ENCODE data around the gene ADNP2. TPM values are rescaled to one million over a fixed set of nuclear protein-coding genes. Genes with fewer than 3 reads are reported as not detected.

The ADNP2 gene
- total and polyA plus RNA-seq, 2 donors (not counting 3 experiments of a cell fraction or from before 2014, with no cell fraction given) = 10.2 to 20.6 TPM

DNA sequence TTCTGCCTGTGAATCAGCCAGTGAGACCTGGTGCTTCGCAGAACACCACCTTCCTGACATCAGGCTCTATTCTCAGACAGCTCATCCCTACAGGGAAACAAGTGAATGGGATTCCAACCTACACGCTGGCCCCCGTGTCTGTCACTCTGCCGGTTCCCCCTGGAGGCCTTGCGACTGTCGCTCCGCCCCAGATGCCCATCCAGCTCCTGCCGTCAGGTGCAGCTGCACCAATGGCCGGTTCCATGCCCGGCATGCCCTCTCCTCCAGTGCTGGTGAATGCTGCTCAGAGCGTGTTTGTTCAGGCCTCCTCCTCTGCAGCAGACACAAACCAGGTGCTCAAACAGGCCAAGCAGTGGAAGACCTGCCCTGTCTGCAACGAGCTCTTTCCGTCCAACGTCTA is 28.1 kb downstream of the ADNP2 start:
- no peaks in the 10 kb centered on the region for H4K20me1 ChIP-seq (replicated peaks; ENCODE audit: control insufficient read depth, extremely low read depth, insufficient read depth, low read length)
- intact Hi-C loops (cut with micrococcal nuclease) (no loop called here), dilution Hi-C loops (cut with MboI; ENCODE audit: extremely low pct_ligation_motif_present, low sequenced_read_pairs) (no loop called here)
- H3K9me1 ChIP-seq (replicated peaks; ENCODE audit: control insufficient read depth, extremely low read depth, insufficient read depth, low read length) = no peaks in the 10 kb centered on the region
- no peaks in the 10 kb centered on the region for H3K9me3 ChIP-seq (replicated peaks; ENCODE audit: control insufficient read depth, insufficient read depth, low read length)
- H3K36me3 ChIP-seq (ENCODE audit: control insufficient read depth in 2 of 2, extremely low read depth in 1 of 2, insufficient read depth in 2 of 2, low read length in 2 of 2) = peaks cover 12 to 28% of the 10 kb centered on the region in 2 experiments
- no TSS peak for BruUV-seq (replicated peaks)
- no peak overlapping the region for H2AFZ ChIP-seq (ENCODE audit: low read depth, low read length)
- no peak overlapping the region for H3K27ac ChIP-seq (ENCODE audit: insufficient read depth, low read depth, low read length)
- H3K27me3 ChIP-seq (ENCODE audit: control insufficient read depth in 2 of 2, insufficient read depth in 2 of 2, low read length in 2 of 2) = no peaks in the 10 kb centered on the region
- H3K4me2 ChIP-seq (ENCODE audit: insufficient read depth, low read length) = no peak overlapping the region
- H3K4me3 ChIP-seq (replicated peaks in 1 of 3; ENCODE audit: insufficient read depth in 1 of 3, low read depth in 1 of 3, low read length in 3 of 3) = no peak overlapping the region
- H3K79me2 ChIP-seq (ENCODE audit: control insufficient read depth, insufficient read depth, low read length) = peaks cover 7% of the 10 kb centered on the region
- no peak overlapping the region for H3K9ac ChIP-seq (replicated peaks; ENCODE audit: extremely low read depth, insufficient read depth, low read length)
- CTCF ChIA-PET = interaction anchor here (0.7 kb wide), 1 partner anchor 23 kb away, joined by 3 read pairs; no protein-coding TSS in a partner anchor
- DNase-seq (ENCODE audit: low read depth, low spot score) (no peak), FAIRE-seq (no peak)
- TF ChIP-seq MYC (IDR thresholded peaks at IDR 0.05; ENCODE audit: low read depth, low read length) = no peak
- no peak for TF ChIP-seq GATA2 (IDR thresholded peaks at IDR 0.05; ENCODE audit: insufficient read depth, insufficient read length, low read depth, low read length)
- TF ChIP-seq JUN (IDR thresholded peaks at IDR 0.05; ENCODE audit: borderline replicate concordance, insufficient read depth, insufficient read length, low read depth) = no peak
- TF ChIP-seq FOS (IDR thresholded peaks at IDR 0.05; ENCODE audit: borderline replicate concordance, insufficient read depth, low read length) = no peak
- no peak for TF ChIP-seq POLR2A (IDR thresholded peaks at IDR 0.05; ENCODE audit: low read depth, low read length)
- H3K4me1 ChIP-seq (ENCODE audit: control insufficient read depth, extremely low read depth, insufficient read depth, low read length) = no peaks in the 10 kb centered on the region
- POLR2A ChIA-PET = no interaction called here

DNA sequence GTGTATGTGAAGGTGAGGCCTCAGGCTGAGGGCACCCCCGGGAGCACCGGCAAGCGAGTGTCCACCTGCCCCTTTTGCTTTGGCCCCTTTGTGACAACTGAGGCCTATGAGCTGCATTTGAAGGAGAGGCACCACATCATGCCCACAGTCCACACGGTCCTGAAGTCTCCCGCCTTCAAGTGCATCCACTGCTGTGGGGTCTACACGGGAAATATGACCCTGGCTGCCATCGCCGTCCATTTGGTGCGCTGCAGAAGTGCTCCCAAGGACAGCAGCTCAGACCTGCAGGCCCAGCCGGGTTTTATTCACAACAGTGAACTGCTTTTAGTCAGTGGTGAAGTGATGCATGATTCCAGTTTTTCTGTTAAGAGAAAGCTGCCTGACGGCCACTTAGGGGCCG is 28.9 kb downstream of the ADNP2 start:
- intact Hi-C loops (cut with micrococcal nuclease) = no loop called here
- Histone ChIP-seq H3K4me3 (replicated peaks in 1 of 3; ENCODE audit: insufficient read depth in 1 of 3, low read depth in 1 of 3, low read length in 3 of 3) (no peak overlapping the region), H3K79me2 (ENCODE audit: control insufficient read depth, insufficient read depth, low read length) (peaks cover 4% of the 10 kb centered on the region), H3K27me3 (ENCODE audit: control insufficient read depth in 2 of 2, insufficient read depth in 2 of 2, low read length in 2 of 2) (no peaks in the 10 kb centered on the region), H3K4me2 (ENCODE audit: insufficient read depth, low read length) (no peak overlapping the region), H3K36me3 (ENCODE audit: control insufficient read depth in 2 of 2, extremely low read depth in 1 of 2, insufficient read depth in 2 of 2, low read length in 2 of 2) (peaks cover 12 to 28% of the 10 kb centered on the region in 2 experiments), H3K4me1 (ENCODE audit: control insufficient read depth, extremely low read depth, insufficient read depth, low read length) (no peaks in the 10 kb centered on the region), H2AFZ (ENCODE audit: low read depth, low read length) (no peak overlapping the region), H3K9ac (replicated peaks; ENCODE audit: extremely low read depth, insufficient read depth, low read length) (no peak overlapping the region), H4K20me1 (replicated peaks; ENCODE audit: control insufficient read depth, extremely low read depth, insufficient read depth, low read length) (no peaks in the 10 kb centered on the region), H3K9me1 (replicated peaks; ENCODE audit: control insufficient read depth, extremely low read depth, insufficient read depth, low read length) (no peaks in the 10 kb centered on the region), H3K9me3 (replicated peaks; ENCODE audit: control insufficient read depth, insufficient read depth, low read length) (no peaks in the 10 kb centered on the region), H3K27ac (ENCODE audit: insufficient read depth, low read depth, low read length) (no peak overlapping the region)
- no peak for TF ChIP-seq POLR2A (IDR thresholded peaks at IDR 0.05; ENCODE audit: low read depth, low read length)
- TF ChIP-seq JUN (IDR thresholded peaks at IDR 0.05; ENCODE audit: borderline replicate concordance, insufficient read depth, insufficient read length, low read depth) = no peak
- TF ChIP-seq, protein P1, sequence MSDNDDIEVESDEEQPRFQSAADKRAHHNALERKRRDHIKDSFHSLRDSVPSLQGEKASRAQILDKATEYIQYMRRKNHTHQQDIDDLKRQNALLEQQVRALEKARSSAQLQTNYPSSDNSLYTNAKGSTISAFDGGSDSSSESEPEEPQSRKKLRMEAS (IDR thresholded peaks at IDR 0.05; ENCODE audit: insufficient read depth, insufficient read length) = no peak
- TF ChIP-seq MYC (IDR thresholded peaks at IDR 0.05; ENCODE audit: low read depth, low read length) = no peak
- no peak for TF ChIP-seq GATA2 (IDR thresholded peaks at IDR 0.05; ENCODE audit: insufficient read depth, insufficient read length, low read depth, low read length)
- TF ChIP-seq POLR2AphosphoS5 (IDR thresholded peaks at IDR 0.05; ENCODE audit: insufficient read depth, low read depth, low read length) = no peak
- TF ChIP-seq FOS (IDR thresholded peaks at IDR 0.05; ENCODE audit: borderline replicate concordance, insufficient read depth, low read length) = no peak
- TF ChIP-seq EZH2 (IDR thresholded peaks at IDR 0.05; ENCODE audit: borderline replicate concordance, low read depth, low read length, severe bottlenecking) = no peak
- TF ChIP-seq, protein P2, sequence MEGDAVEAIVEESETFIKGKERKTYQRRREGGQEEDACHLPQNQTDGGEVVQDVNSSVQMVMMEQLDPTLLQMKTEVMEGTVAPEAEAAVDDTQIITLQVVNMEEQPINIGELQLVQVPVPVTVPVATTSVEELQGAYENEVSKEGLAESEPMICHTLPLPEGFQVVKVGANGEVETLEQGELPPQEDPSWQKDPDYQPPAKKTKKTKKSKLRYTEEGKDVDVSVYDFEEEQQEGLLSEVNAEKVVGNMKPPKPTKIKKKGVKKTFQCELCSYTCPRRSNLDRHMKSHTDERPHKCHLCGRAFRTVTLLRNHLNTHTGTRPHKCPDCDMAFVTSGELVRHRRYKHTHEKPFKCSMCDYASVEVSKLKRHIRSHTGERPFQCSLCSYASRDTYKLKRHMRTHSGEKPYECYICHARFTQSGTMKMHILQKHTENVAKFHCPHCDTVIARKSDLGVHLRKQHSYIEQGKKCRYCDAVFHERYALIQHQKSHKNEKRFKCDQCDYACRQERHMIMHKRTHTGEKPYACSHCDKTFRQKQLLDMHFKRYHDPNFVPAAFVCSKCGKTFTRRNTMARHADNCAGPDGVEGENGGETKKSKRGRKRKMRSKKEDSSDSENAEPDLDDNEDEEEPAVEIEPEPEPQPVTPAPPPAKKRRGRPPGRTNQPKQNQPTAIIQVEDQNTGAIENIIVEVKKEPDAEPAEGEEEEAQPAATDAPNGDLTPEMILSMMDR (IDR thresholded peaks at IDR 0.05; ENCODE audit: extremely low read depth in 1 of 2, insufficient read depth in 1 of 2, low read depth in 1 of 2, low read length in 2 of 2) = no peak
- FAIRE-seq (no peak), DNase-seq (ENCODE audit: low read depth, low spot score) (no peak)
- BruUV-seq (replicated peaks) = no TSS peak
- ChIA-PET CTCF (interaction anchor here (1.0 kb wide), 1 partner anchor 9 kb away, joined by 3 read pairs; no protein-coding TSS in a partner anchor), POLR2A (no interaction called here)
- dilution Hi-C loops (cut with MboI; ENCODE audit: extremely low pct_ligation_motif_present, low sequenced_read_pairs) = no loop called here
